ENCODE results near the gene DUSP18.
"Not testable (repeated sequence)": the region's sequence is repeated elsewhere in the genome, so short reads cannot be mapped to it uniquely, and the experiment has no call there.

The DUSP18 gene

DNA sequence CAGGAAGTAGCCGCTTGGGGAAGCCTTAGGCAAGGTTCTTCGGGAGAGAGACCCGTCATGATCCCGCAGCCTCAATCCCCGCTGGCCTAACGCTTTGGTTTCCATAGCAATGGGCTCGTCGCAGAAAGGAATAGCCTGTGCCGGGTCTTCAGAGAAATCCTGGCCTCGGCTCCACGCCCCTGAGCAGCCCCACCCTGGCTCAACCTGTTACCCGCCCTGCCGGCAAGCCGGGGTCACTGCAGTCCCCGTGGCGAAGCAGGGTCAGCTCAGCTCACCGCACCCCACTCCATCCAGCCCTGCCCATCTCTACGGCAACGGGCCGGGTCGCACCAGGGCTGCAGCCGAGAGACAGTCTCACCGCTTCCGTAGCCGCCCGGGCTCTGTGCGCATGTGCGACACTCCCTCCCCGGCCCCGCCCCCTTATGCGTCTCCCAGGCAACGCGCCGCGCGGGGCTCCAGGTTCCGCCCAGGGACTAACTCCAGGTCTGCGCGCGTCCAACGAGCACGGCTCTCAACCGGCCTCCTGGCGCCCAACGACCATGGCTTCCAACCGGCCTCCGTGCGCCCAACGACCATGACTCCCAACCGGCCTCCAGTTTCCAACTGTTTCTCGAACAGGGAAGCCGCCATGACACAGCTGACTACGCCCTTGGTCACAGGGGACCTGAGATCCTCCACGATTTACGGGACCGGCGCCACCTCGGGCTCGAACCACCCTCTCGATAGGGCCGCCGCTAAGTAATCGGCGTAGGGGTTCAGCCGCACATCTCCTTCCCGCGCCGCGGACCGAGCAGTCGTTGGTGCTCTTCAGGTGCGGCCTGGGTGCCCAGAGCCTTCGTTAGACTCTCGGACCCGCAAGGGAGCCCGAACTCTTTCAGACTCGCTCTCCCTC, at the start of gene DUSP18:
TSS of gene DUSP18 (minus strand) at position 382 of the 892 bp plus-strand sequence. CDS start 3,872 bp downstream, outside the sequence.
- Mint-ChIP-seq H3K27ac (peak within 1 kb of the TSS; percentile 88), H3K9me3 (no peaks in the 10 kb centered on the region), H3K4me3 (peak within 1 kb of the TSS; percentile 95), H3K4me1 (ENCODE audit: low read depth) (peaks cover 22% of the 10 kb centered on the region), H3K27me3 (ENCODE audit: low read depth) (peaks cover 5% of the 10 kb centered on the region), H3K36me3 (ENCODE audit: low read depth) (peaks cover 16% of the 10 kb centered on the region)

DNA sequence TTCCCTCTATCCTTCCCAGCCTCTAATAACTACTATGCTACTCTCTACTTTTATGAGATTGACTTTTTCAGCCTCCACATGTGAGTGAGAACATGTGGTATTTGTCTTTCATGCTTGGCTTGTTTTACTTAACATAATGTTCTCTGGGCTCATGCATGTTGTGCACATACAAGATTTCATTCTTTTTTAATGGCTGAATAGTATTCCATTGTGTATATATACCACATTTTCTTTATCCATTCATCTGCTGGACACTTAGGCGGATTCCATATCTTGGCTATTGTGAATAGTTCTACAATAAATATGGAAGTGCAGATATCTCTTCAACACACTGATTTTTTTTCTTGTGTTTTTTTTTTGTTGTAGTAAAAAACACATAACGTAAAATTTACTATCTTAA, 46.4 kb upstream of the DUSP18 start:
- no peaks in the 10 kb centered on the region for H3K27me3 Mint-ChIP-seq (ENCODE audit: low read depth)
- peaks cover 26% of the 10 kb centered on the region for H3K4me1 Mint-ChIP-seq (ENCODE audit: low read depth)
- peaks cover 10% of the 10 kb centered on the region for H3K36me3 Mint-ChIP-seq (ENCODE audit: low read depth)
- H3K9me3 Mint-ChIP-seq, result peaks cover 3% of the 10 kb centered on the region
- H3K4me3 Mint-ChIP-seq, result no peak overlapping the region
- no peak overlapping the region for H3K27ac Mint-ChIP-seq

DNA sequence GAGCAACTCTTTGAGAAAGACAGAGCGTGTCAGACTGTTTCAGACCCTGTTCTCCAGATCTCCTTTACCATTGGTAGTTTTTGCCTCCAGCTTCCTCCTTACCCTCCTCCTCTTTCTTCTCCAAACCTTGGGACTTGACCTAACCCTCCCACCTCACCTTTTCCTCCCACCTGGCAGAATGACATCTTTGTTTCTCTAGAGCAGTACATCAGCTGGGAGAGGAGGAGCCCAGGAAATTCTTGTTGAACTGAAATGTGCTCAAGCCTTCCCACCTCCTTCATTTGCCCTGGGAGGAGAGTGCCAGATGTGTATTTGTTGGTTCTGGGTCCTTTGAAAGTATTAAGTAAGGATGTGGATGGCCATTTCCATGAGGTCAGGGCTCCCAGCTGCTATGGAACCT, 44.4 kb upstream of the DUSP18 start:
- H3K27ac Mint-ChIP-seq, result peak overlapping the region; percentile 50
- no peak overlapping the region for H3K4me3 Mint-ChIP-seq
- H3K9me3 Mint-ChIP-seq, result peaks cover 4% of the 10 kb centered on the region
- H3K27me3 Mint-ChIP-seq (ENCODE audit: low read depth), result no peaks in the 10 kb centered on the region
- peaks cover 11% of the 10 kb centered on the region for H3K36me3 Mint-ChIP-seq (ENCODE audit: low read depth)
- peaks cover 24% of the 10 kb centered on the region for H3K4me1 Mint-ChIP-seq (ENCODE audit: low read depth)

DNA sequence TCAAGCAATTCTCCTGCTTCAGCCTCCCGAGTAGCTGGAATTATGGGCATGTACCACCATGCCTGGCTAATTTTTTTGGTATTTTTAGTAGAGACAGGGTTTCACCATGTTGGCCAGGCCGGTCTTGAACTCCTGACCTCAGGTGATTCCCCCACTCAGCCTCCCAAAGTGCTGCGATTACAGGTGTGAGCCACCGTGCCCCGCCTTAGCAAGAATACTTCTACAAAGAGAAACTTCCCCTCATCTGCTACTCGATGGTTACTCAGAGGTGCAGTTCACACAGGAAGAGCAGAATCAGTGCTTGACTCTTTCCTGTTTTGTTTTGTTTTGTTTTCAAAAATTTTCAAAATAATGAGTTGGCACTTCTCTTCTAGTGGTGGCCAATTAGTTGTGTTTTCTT, 42.3 kb upstream of the DUSP18 start:
- H3K27ac Mint-ChIP-seq, result peak overlapping the region; percentile 86
- peaks cover 37% of the 10 kb centered on the region for H3K4me1 Mint-ChIP-seq (ENCODE audit: low read depth)
- peaks cover 11% of the 10 kb centered on the region for H3K36me3 Mint-ChIP-seq (ENCODE audit: low read depth)
- peak overlapping the region; percentile 19 for H3K4me3 Mint-ChIP-seq
- not testable (repeated sequence) for H3K27me3 Mint-ChIP-seq (ENCODE audit: low read depth); H3K9me3 Mint-ChIP-seq

DNA sequence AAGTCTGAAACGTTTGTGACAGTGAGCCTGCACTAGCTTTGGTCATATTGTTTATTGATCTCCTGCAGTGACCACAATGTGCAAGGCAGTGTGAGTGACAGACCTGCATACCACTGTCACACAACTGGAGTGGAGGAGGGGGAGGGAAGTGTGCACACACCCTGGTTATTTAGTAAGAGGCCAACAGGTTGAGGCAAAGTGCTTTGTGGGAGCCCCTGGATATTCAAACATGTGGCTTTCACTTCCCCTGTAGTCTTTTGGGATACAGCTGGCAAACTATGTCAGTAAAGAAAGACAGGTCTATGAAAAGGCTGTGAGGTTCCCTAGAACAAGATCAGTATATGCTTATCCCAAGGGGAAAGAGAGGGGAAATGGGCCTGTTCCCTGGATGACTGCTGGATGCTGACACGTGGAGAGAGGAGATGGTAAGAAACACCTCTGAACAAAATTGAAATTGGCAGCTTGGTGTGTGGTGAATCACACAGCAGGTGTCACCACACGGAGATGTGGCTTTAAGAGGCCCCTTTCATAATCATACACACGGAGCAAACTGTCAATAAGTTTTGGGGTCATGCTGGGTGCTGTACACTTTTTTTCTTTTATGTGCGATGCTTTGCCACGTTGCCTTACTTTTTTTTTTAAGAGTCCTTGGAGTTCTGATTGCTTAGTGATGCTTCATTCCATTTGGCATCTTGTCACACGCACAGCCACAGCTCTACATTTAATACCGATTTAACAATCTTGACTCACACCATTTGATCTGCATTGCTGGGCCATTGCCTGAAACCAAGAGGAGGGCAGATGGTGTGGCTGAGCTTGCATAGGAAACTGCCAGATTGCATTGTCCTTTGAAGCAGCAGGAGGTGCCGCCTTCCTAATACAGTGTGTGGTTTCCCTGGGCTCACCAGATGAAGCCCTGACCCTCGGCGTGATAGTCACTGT, 38.3 kb upstream of the DUSP18 start:
- H3K4me1 Mint-ChIP-seq (ENCODE audit: low read depth), result peaks cover 35% of the 10 kb centered on the region
- H3K27me3 Mint-ChIP-seq (ENCODE audit: low read depth), result no peaks in the 10 kb centered on the region
- H3K9me3 Mint-ChIP-seq, result peaks cover 4% of the 10 kb centered on the region
- peak overlapping the region; percentile 60 for H3K27ac Mint-ChIP-seq
- peak overlapping the region; percentile 15 for H3K4me3 Mint-ChIP-seq
- H3K36me3 Mint-ChIP-seq (ENCODE audit: low read depth), result peaks cover 8% of the 10 kb centered on the region

DNA sequence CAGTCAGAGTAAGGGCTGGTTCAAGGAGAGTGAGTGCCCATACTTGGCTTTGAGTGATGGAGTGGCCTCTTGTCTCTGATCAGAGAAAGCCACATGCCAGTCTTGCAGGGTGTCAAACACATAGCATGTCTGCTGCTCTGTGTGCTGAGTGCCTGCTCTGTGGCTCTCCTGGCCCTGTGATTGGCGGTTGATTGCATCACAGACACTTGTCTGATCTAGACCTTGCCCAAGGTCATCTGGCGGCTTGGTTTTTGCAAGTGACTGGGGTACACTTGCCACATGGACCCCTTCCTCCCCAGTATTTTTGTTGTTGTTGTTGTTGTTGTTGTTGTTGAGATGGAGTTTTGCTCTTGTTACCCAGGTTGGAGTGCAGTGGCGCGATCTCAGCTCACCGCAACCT, 37.3 kb upstream of the DUSP18 start:
- Mint-ChIP-seq H3K36me3 (ENCODE audit: low read depth) (peaks cover 5% of the 10 kb centered on the region), H3K27me3 (ENCODE audit: low read depth) (no peaks in the 10 kb centered on the region), H3K9me3 (peaks cover 4% of the 10 kb centered on the region), H3K4me3 (no peak overlapping the region), H3K4me1 (ENCODE audit: low read depth) (peaks cover 32% of the 10 kb centered on the region), H3K27ac (peak overlapping the region; percentile 9)

DNA sequence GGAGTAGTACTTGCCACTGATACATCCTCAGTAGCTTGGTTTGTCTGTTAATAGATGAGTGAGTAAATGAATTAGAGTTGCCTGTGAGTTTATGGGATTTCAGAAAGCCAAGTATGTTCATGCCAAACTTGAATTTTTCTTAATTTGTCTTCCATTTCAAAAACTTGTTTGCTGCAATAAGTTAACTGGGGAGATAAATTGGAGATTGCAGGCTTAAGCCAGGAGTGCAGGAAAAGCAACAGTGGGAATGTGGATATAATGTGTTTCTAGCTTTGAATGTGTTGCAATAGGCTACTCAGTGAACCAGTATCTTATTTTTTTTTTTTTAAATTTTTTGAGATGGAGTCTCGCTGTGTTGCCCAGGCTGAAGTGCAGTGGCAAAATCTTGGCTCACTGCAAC, 35.2 kb upstream of the DUSP18 start:
- H3K4me1 Mint-ChIP-seq (ENCODE audit: low read depth), result peaks cover 25% of the 10 kb centered on the region
- H3K4me3 Mint-ChIP-seq, result no peak overlapping the region
- H3K9me3 Mint-ChIP-seq, result no peaks in the 10 kb centered on the region
- no peak overlapping the region for H3K27ac Mint-ChIP-seq
- no peaks in the 10 kb centered on the region for H3K27me3 Mint-ChIP-seq (ENCODE audit: low read depth)
- H3K36me3 Mint-ChIP-seq (ENCODE audit: low read depth), result no peaks in the 10 kb centered on the region

DNA sequence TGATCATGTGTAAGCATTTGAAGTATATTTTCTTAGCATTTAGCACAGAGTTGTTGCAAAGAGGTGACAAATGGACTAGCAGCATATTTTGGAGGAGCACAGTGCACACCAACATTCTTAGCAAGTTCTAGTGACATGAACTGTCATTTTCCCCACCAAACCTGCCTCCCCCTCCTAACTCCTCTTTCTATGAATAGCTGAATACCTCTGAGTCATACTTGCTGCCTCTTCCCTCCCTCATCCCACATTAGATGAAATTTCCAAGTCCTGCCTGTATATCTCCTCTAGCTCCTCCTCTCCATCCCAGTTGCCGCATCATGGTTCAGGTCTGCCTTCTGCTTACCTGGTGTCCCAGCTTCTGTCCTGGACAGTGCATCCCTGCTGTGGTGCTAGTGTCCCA, 34.2 kb upstream of the DUSP18 start:
- H3K27ac Mint-ChIP-seq, result no peak overlapping the region
- peaks cover 24% of the 10 kb centered on the region for H3K4me1 Mint-ChIP-seq (ENCODE audit: low read depth)
- no peak overlapping the region for H3K4me3 Mint-ChIP-seq

DNA sequence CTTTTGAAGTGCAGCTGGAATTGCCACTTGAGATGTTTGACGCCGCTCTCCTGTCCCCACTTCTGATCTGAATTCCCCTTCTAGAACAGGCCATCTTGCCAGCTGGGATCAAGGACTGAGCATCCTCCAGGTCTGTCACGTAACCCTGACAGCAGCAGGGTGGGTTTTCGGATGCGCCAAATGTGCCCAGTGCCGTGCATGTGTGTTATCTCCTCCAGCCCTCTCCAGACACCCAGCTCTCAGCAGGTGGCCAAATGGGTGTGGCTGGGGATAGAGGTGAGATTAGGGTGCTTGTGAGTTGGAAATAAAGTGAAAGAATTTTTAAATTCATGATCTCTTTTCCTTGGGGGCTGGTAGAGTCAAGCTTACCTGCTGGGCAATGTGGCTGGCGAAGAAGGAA, 30.3 kb upstream of the DUSP18 start:
- no peak overlapping the region for H3K4me3 Mint-ChIP-seq
- H3K27me3 Mint-ChIP-seq (ENCODE audit: low read depth), result peaks cover 16% of the 10 kb centered on the region
- no peaks in the 10 kb centered on the region for H3K36me3 Mint-ChIP-seq (ENCODE audit: low read depth)
- peaks cover 13% of the 10 kb centered on the region for H3K4me1 Mint-ChIP-seq (ENCODE audit: low read depth)
- H3K27ac Mint-ChIP-seq, result no peak overlapping the region
- H3K9me3 Mint-ChIP-seq, result no peaks in the 10 kb centered on the region

More for the DNA sequence above, 34.2 kb upstream of the DUSP18 start:
- Mint-ChIP-seq H3K9me3 (no peaks in the 10 kb centered on the region), H3K27me3 (ENCODE audit: low read depth) (no peaks in the 10 kb centered on the region), H3K36me3 (ENCODE audit: low read depth) (no peaks in the 10 kb centered on the region)

DNA sequence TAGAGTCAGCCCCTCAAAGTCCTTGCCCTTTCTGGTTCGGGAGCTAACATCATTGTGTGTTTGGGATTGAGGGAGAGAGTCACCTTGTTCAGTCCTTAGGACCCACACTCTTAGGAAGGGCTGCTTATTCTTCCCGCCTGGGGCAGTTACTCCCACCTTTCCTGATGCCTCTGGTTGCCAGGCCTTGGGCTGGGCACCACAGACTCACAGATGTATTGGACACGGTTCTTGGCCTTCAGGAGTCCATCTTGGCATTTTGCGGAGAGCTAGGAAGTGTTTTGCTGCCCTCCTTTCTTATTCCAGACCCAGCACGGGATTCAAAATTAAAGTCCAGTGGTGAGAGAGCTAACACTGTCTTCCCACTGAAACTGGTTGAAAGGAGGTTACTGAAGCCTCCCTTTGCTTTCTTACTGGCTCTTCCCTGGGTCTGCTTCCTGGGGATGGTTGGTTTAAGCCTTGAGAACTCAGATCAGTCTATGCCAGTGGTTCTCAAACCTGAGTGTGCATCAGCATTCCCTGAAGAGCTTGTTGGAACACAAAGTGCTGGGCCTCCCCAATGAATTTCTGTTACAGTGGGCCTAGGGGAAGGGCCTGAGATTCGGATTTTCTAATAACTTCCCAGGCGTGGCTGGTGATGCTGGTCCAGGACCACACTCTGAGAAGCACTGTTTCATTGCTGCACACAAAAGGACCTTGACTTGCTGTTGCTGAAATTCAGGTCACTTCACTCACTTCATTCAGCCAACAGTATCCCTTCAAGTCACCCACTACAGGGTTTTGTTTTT, 28.4 kb upstream of the DUSP18 start:
- no peaks in the 10 kb centered on the region for H3K36me3 Mint-ChIP-seq (ENCODE audit: low read depth)
- H3K27me3 Mint-ChIP-seq (ENCODE audit: low read depth), result peaks cover 16% of the 10 kb centered on the region
- peaks cover 11% of the 10 kb centered on the region for H3K4me1 Mint-ChIP-seq (ENCODE audit: low read depth)
- H3K27ac Mint-ChIP-seq, result peak overlapping the region; percentile 59
- peak overlapping the region; percentile 74 for H3K4me3 Mint-ChIP-seq
- no peaks in the 10 kb centered on the region for H3K9me3 Mint-ChIP-seq

DNA sequence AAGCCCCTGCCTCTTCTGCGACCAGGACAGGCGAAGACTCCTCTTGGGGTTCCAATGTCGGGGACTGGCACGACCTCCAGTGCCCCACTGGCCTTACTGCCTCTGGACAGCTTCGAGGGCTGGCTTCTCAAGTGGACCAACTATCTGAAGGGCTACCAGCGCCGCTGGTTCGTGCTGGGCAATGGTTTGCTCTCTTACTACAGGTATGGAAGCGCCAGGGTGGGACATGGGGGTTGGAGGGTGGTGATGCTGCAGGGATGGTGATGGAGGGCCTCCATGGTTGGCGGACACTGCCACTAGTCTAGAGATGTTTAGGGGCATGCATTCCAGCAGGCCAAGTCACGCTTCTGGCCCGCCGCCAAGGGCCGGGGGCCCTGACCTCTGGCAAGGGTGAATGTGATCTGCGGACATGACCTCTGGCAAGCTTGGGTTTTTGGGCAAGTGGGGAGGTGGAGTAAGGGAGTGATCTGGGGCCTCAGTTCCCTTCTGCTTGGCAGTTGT, 27.7 kb upstream of the DUSP18 start:
- Mint-ChIP-seq H3K4me3 (peak overlapping the region; percentile 74), H3K36me3 (ENCODE audit: low read depth) (no peaks in the 10 kb centered on the region), H3K27ac (peak overlapping the region; percentile 59), H3K27me3 (ENCODE audit: low read depth) (peaks cover 16% of the 10 kb centered on the region), H3K9me3 (no peaks in the 10 kb centered on the region), H3K4me1 (ENCODE audit: low read depth) (peaks cover 11% of the 10 kb centered on the region)

DNA sequence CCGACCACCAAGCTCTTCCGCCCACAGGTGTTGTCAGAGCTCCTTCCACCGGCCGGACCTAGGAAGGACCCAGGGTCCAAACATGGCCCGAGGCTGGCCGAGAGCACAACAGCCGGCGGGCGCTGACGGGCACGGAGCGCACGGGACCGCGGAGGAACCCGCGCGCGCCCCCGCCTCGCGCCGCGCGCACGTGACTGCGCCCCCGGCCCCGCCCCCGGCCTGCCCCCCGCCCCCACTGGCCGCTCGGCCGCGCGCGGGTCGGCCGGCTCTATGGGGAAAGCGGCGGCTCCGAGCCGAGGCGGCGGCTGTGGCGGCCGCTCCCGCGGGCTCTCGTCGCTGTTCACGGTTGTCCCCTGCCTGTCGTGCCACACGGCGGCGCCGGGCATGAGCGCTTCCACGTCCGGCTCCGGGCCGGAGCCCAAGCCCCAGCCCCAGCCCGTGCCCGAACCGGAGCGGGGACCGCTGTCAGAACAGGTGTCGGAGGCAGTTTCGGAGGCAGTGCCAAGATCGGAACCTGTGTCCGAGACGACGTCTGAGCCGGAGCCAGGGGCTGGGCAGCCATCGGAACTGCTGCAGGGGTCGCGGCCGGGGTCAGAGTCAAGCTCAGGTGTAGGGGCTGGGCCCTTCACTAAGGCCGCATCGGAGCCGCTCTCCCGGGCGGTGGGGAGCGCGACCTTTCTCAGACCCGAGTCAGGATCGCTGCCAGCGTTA, 27.1 kb upstream of the DUSP18 start, which contains the start of gene OSBP2:
TSS of gene OSBP2 (plus strand) at position 235 of the 711 bp plus-strand sequence. CDS start at position 271, 36 bp downstream.
- peak within 1 kb of the TSS; percentile 87 for H3K27ac Mint-ChIP-seq
- H3K9me3 Mint-ChIP-seq, result no peaks in the 10 kb centered on the region
- H3K36me3 Mint-ChIP-seq (ENCODE audit: low read depth), result no peaks in the 10 kb centered on the region

DNA sequence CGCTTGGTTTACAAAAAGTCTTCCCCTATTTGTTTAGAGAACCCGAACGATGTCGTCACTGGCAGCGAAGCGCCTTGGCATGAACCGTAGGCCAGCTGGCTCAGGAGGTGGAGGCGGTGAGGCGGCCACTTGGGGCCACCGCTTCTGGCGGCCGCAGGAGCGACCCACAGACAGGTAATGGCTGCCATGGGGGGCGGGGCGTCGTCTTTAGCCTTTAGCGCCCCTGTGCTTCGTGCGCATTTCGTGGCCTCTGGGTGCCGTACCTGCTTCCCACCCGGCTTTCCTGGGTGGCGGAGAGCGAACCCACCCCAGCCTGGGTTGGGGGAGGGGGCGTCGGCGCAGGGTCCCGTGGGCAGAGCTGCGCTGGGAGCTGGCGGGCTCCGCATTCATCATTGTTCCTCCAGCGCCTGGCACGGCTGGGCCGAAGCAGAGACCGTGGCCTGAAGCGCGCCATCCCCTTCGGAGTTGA, 26.5 kb upstream of the DUSP18 start:
- Mint-ChIP-seq H3K27ac (peak overlapping the region; percentile 87), H3K36me3 (ENCODE audit: low read depth) (no peaks in the 10 kb centered on the region), H3K27me3 (ENCODE audit: low read depth) (peaks cover 16% of the 10 kb centered on the region), H3K4me1 (ENCODE audit: low read depth) (peaks cover 11% of the 10 kb centered on the region), H3K4me3 (peak overlapping the region; percentile 87), H3K9me3 (no peaks in the 10 kb centered on the region)

More for the DNA sequence above, 27.1 kb upstream of the DUSP18 start, which contains the start of gene OSBP2:
- Mint-ChIP-seq H3K4me1 (ENCODE audit: low read depth) (peaks cover 11% of the 10 kb centered on the region), H3K27me3 (ENCODE audit: low read depth) (peaks cover 16% of the 10 kb centered on the region), H3K4me3 (peak within 1 kb of the TSS; percentile 87)

All from T-helper 1 cell treated with Interleukin-12 subunit alpha and Interleukin-12 subunit beta and Interleukin-4 antibody, amounts not matched to agents 30 μg/mL and 1 μg/mL, for 36 hours (primary cell).